ENCODE data around the gene STXBP5. TPM values are rescaled to one million over a fixed set of nuclear protein-coding genes. Genes with fewer than 3 reads are reported as not detected.

Gene STXBP5
- total RNA-seq: 59.6 and 71.6 TPM in 2 replicates

DNA sequence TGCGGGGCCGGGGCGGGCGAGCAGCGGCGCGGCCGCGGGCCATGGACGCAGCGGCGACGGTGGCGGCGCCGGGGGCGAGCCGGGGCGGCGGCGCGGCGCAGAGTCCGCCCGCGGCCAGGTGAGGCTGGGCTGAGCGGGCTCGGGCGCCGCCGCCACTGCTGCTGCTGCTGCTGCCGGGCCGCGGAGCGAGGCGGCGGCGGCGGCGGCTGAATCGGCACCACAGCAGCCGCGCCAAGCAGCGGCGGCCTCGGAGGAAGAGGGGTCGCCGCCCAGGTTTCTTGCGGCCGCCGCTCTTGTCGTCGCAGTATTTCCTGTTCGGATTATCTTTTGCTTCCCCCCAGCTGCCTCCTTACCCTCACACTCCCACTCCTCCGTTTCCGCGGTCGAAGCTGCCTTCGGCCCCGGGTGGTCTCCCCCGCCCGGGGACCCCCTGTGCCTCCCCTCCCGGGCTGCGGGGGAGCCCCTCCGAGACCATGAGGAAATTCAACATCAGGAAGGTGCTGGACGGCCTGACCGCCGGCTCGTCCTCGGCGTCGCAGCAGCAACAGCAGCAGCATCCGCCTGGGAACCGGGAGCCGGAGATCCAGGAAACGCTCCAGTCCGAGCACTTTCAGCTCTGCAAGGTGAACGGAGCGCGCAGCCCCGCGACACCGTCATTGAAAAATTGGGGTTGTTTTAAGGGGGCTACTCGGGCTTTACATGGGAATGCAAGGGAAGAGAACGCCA, at the start of gene STXBP5:
TSS of gene STXBP5 (plus strand) at position 358 of the 726 bp plus-strand sequence. CDS start at position 474, 116 bp downstream.

Small RNA genes within 50 kb of the gene (small RNA-seq; reads per million reads assigned to genes)
- gene AL355365.1 (ENCODE audit: low replicate concordance): not detected

Measured in placental pericyte (primary cell).